ENCODE data around the gene NELL1. TPM values are rescaled to one million over a fixed set of nuclear protein-coding genes. Genes with fewer than 3 reads are reported as not detected.

Gene NELL1
- total RNA-seq, 1 experiment from 2014 or later = 0.19 TPM

GRCh38 chr11:21545699-21546098, 876.3 kb downstream of the NELL1 start:
- Histone ChIP-seq H4K20me1 (ENCODE audit: insufficient read depth, low read depth, low read length) (no peaks in the 10 kb centered on the region), H3K79me2 (ENCODE audit: low read length) (no peaks in the 10 kb centered on the region), H3K4me3 (ENCODE audit: low read length) (no peak overlapping the region), H3K9me3 (ENCODE audit: low read length) (no peaks in the 10 kb centered on the region), H3K4me2 (ENCODE audit: low read depth, low read length, poor library complexity, severe bottlenecking) (no peak overlapping the region), H2AFZ (ENCODE audit: low read length) (peak overlapping the region; percentile 48; the same call in 1 of the 2 replicates), H3K27ac (ENCODE audit: low read length) (no peak overlapping the region), H3K9me2 (replicated peaks; ENCODE audit: insufficient read depth, low read length) (no peaks in the 10 kb centered on the region), H3K27me3 (ENCODE audit: low read length) (no peaks in the 10 kb centered on the region), H3K9ac (ENCODE audit: low read length) (no peak overlapping the region), H3K36me3 (ENCODE audit: insufficient read depth, low read length) (no peaks in the 10 kb centered on the region), H3K4me1 (ENCODE audit: low read length) (peaks cover 22% of the 10 kb centered on the region)
- DNase-seq = no peak

GRCh38 chr11:21546703-21547102, 877.3 kb downstream of the NELL1 start:
- no peak overlapping the region for H3K4me3 ChIP-seq (ENCODE audit: low read length)

GRCh38 chr11:21552911-21553310, 883.5 kb downstream of the NELL1 start:
- no peak overlapping the region for H3K9ac ChIP-seq (ENCODE audit: low read length)
- no peak overlapping the region for H3K4me3 ChIP-seq (ENCODE audit: low read length)
- H3K27ac ChIP-seq (ENCODE audit: low read length) = no peak overlapping the region
- H3K27me3 ChIP-seq (ENCODE audit: low read length) = no peaks in the 10 kb centered on the region
- H3K79me2 ChIP-seq (ENCODE audit: low read length) = no peaks in the 10 kb centered on the region
- no peaks in the 10 kb centered on the region for H3K9me2 ChIP-seq (replicated peaks; ENCODE audit: insufficient read depth, low read length)
- no peaks in the 10 kb centered on the region for H3K36me3 ChIP-seq (ENCODE audit: insufficient read depth, low read length)
- H2AFZ ChIP-seq (ENCODE audit: low read length) = no peak overlapping the region
- no peaks in the 10 kb centered on the region for H4K20me1 ChIP-seq (ENCODE audit: insufficient read depth, low read depth, low read length)
- no peak overlapping the region for H3K4me2 ChIP-seq (ENCODE audit: low read depth, low read length, poor library complexity, severe bottlenecking)
- H3K4me1 ChIP-seq (ENCODE audit: low read length) = peaks cover 26% of the 10 kb centered on the region
- H3K9me3 ChIP-seq (ENCODE audit: low read length) = no peaks in the 10 kb centered on the region
- DNase-seq = no peak

More at GRCh38 chr11:21546703-21547102, 877.3 kb downstream of the NELL1 start:
- no peaks in the 10 kb centered on the region for H3K9me2 ChIP-seq (replicated peaks; ENCODE audit: insufficient read depth, low read length)
- H3K27ac ChIP-seq (ENCODE audit: low read length) = no peak overlapping the region
- H3K27me3 ChIP-seq (ENCODE audit: low read length) = no peaks in the 10 kb centered on the region
- no peaks in the 10 kb centered on the region for H4K20me1 ChIP-seq (ENCODE audit: insufficient read depth, low read depth, low read length)
- no peak for DNase-seq
- peaks cover 13% of the 10 kb centered on the region for H3K4me1 ChIP-seq (ENCODE audit: low read length)
- H3K4me2 ChIP-seq (ENCODE audit: low read depth, low read length, poor library complexity, severe bottlenecking) = no peak overlapping the region
- H3K36me3 ChIP-seq (ENCODE audit: insufficient read depth, low read length) = no peaks in the 10 kb centered on the region
- H3K9me3 ChIP-seq (ENCODE audit: low read length) = no peaks in the 10 kb centered on the region
- H2AFZ ChIP-seq (ENCODE audit: low read length) = no peak overlapping the region
- H3K9ac ChIP-seq (ENCODE audit: low read length) = no peak overlapping the region
- H3K79me2 ChIP-seq (ENCODE audit: low read length) = no peaks in the 10 kb centered on the region

- no peaks in the 10 kb centered on the region for H3K9me3 ChIP-seq (ENCODE audit: low read length)
- no peaks in the 10 kb centered on the region for H4K20me1 ChIP-seq (ENCODE audit: insufficient read depth, low read depth, low read length)
- H2AFZ ChIP-seq (ENCODE audit: low read length) = no peak overlapping the region
- no peaks in the 10 kb centered on the region for H3K27me3 ChIP-seq (ENCODE audit: low read length)
- no peaks in the 10 kb centered on the region for H3K36me3 ChIP-seq (ENCODE audit: insufficient read depth, low read length)
- DNase-seq = no peak
- peaks cover 26% of the 10 kb centered on the region for H3K4me1 ChIP-seq (ENCODE audit: low read length)
- no peak overlapping the region for H3K4me3 ChIP-seq (ENCODE audit: low read length)
- no peaks in the 10 kb centered on the region for H3K9me2 ChIP-seq (replicated peaks; ENCODE audit: insufficient read depth, low read length)
- H3K79me2 ChIP-seq (ENCODE audit: low read length) = no peaks in the 10 kb centered on the region
- no peak overlapping the region for H3K27ac ChIP-seq (ENCODE audit: low read length)
- no peak overlapping the region for H3K4me2 ChIP-seq (ENCODE audit: low read depth, low read length, poor library complexity, severe bottlenecking)
- no peak overlapping the region for H3K9ac ChIP-seq (ENCODE audit: low read length)
Measured at GRCh38 chr11:21553795-21554194, 884.4 kb downstream of the NELL1 start.

- no peaks in the 10 kb centered on the region for H3K27me3 ChIP-seq (ENCODE audit: low read length)
- no peak overlapping the region for H2AFZ ChIP-seq (ENCODE audit: low read length)
- no peak overlapping the region for H3K27ac ChIP-seq (ENCODE audit: low read length)
- H3K9me3 ChIP-seq (ENCODE audit: low read length) = no peaks in the 10 kb centered on the region
- no peaks in the 10 kb centered on the region for H3K79me2 ChIP-seq (ENCODE audit: low read length)
- no peak for DNase-seq
- H3K9ac ChIP-seq (ENCODE audit: low read length) = no peak overlapping the region
- H3K4me1 ChIP-seq (ENCODE audit: low read length) = peaks cover 26% of the 10 kb centered on the region
- H4K20me1 ChIP-seq (ENCODE audit: insufficient read depth, low read depth, low read length) = no peaks in the 10 kb centered on the region
- no peak overlapping the region for H3K4me3 ChIP-seq (ENCODE audit: low read length)
- no peak overlapping the region for H3K4me2 ChIP-seq (ENCODE audit: low read depth, low read length, poor library complexity, severe bottlenecking)
- H3K36me3 ChIP-seq (ENCODE audit: insufficient read depth, low read length) = no peaks in the 10 kb centered on the region
- no peaks in the 10 kb centered on the region for H3K9me2 ChIP-seq (replicated peaks; ENCODE audit: insufficient read depth, low read length)
Measured at GRCh38 chr11:21554284-21554683, 884.9 kb downstream of the NELL1 start.

GRCh38 chr11:21556926-21557325, 887.5 kb downstream of the NELL1 start:
- Histone ChIP-seq H2AFZ (ENCODE audit: low read length) (no peak overlapping the region), H3K27me3 (ENCODE audit: low read length) (no peaks in the 10 kb centered on the region), H3K4me1 (ENCODE audit: low read length) (peaks cover 42% of the 10 kb centered on the region), H3K27ac (ENCODE audit: low read length) (no peak overlapping the region), H3K79me2 (ENCODE audit: low read length) (no peaks in the 10 kb centered on the region), H3K4me2 (ENCODE audit: low read depth, low read length, poor library complexity, severe bottlenecking) (no peak overlapping the region), H4K20me1 (ENCODE audit: insufficient read depth, low read depth, low read length) (no peaks in the 10 kb centered on the region), H3K36me3 (ENCODE audit: insufficient read depth, low read length) (no peaks in the 10 kb centered on the region), H3K9me2 (replicated peaks; ENCODE audit: insufficient read depth, low read length) (no peaks in the 10 kb centered on the region), H3K4me3 (ENCODE audit: low read length) (no peak overlapping the region), H3K9me3 (ENCODE audit: low read length) (no peaks in the 10 kb centered on the region), H3K9ac (ENCODE audit: low read length) (no peak overlapping the region)
- no peak for DNase-seq

- Histone ChIP-seq H3K36me3 (ENCODE audit: insufficient read depth, low read length) (no peaks in the 10 kb centered on the region), H4K20me1 (ENCODE audit: insufficient read depth, low read depth, low read length) (no peaks in the 10 kb centered on the region), H3K27ac (ENCODE audit: low read length) (no peak overlapping the region), H3K9ac (ENCODE audit: low read length) (no peak overlapping the region), H3K9me2 (replicated peaks; ENCODE audit: insufficient read depth, low read length) (no peaks in the 10 kb centered on the region), H3K4me3 (ENCODE audit: low read length) (no peak overlapping the region), H2AFZ (ENCODE audit: low read length) (peak overlapping the region; percentile 63; the same call in 1 of the 2 replicates), H3K4me2 (ENCODE audit: low read depth, low read length, poor library complexity, severe bottlenecking) (no peak overlapping the region), H3K79me2 (ENCODE audit: low read length) (no peaks in the 10 kb centered on the region), H3K4me1 (ENCODE audit: low read length) (peaks cover 63% of the 10 kb centered on the region), H3K27me3 (ENCODE audit: low read length) (no peaks in the 10 kb centered on the region), H3K9me3 (ENCODE audit: low read length) (no peaks in the 10 kb centered on the region)
- DNase-seq = no peak
Measured at GRCh38 chr11:21560466-21560975, 891.1 kb downstream of the NELL1 start.

- H3K9me2 ChIP-seq (replicated peaks; ENCODE audit: insufficient read depth, low read length) = no peaks in the 10 kb centered on the region
- H3K4me2 ChIP-seq (ENCODE audit: low read depth, low read length, poor library complexity, severe bottlenecking) = no peak overlapping the region
- H4K20me1 ChIP-seq (ENCODE audit: insufficient read depth, low read depth, low read length) = no peaks in the 10 kb centered on the region
- no peak for DNase-seq
- no peaks in the 10 kb centered on the region for H3K27me3 ChIP-seq (ENCODE audit: low read length)
- H3K36me3 ChIP-seq (ENCODE audit: insufficient read depth, low read length) = no peaks in the 10 kb centered on the region
- H3K27ac ChIP-seq (ENCODE audit: low read length) = no peak overlapping the region
- H3K9me3 ChIP-seq (ENCODE audit: low read length) = no peaks in the 10 kb centered on the region
- no peak overlapping the region for H3K4me3 ChIP-seq (ENCODE audit: low read length)
- H3K4me1 ChIP-seq (ENCODE audit: low read length) = peaks cover 63% of the 10 kb centered on the region
- H3K79me2 ChIP-seq (ENCODE audit: low read length) = no peaks in the 10 kb centered on the region
- H3K9ac ChIP-seq (ENCODE audit: low read length) = no peak overlapping the region
- H2AFZ ChIP-seq (ENCODE audit: low read length) = no peak overlapping the region
Measured at GRCh38 chr11:21561581-21561980, 892.2 kb downstream of the NELL1 start.

Measured in Karpas-422 (cell line).